Activated naive CD4-positive, alpha-beta T cell treated with anti-CD3 and anti-CD28 coated beads, Interleukin-2, amount 10 ng/mL, durations not matched to agents 7 days and 5 days (primary cell): ENCODE data around the gene ANAPC16.
"Not testable (repeated sequence)": the region's sequence is repeated elsewhere in the genome, so short reads cannot be mapped to it uniquely, and the experiment has no call there.

ENCODE experiments used
- CTCF ChIA-PET: fragments of 350-600 bp; sonication (Branson Sonifier 250); formaldehyde crosslinking; loops from one replicate; lab custom pipeline; 2021; ENCODE audit warnings: antibody characterized with exemption; lab: Charles Lee
- DNase-seq: peaks from one replicate; pipeline ENCODE4 v3.0.0-alpha.2; 2020
- H3K27ac Mint-ChIP-seq: one replicate; pipeline ENCODE4 v1.8.0; 2021; ENCODE audit warnings: mild to moderate bottlenecking, moderate library complexity, mixed read lengths
- H3K27me3 Mint-ChIP-seq: one replicate; pipeline ENCODE4 v1.8.0; 2021; ENCODE audit warnings: mild to moderate bottlenecking, mixed read lengths
- H3K36me3 Mint-ChIP-seq: one replicate; pipeline ENCODE4 v1.8.0; 2021; ENCODE audit warnings: mixed read lengths
- H3K4me1 Mint-ChIP-seq: one replicate; pipeline ENCODE4 v1.8.0; 2021; ENCODE audit warnings: mixed read lengths
- H3K4me3 Mint-ChIP-seq: one replicate; pipeline ENCODE4 v1.8.0; 2021; ENCODE audit warnings: mild to moderate bottlenecking, moderate library complexity, mixed read lengths
- H3K9me3 Mint-ChIP-seq: one replicate; pipeline ENCODE4 v1.8.0; 2021; ENCODE audit warnings: mixed read lengths

Gene ANAPC16

DNA sequence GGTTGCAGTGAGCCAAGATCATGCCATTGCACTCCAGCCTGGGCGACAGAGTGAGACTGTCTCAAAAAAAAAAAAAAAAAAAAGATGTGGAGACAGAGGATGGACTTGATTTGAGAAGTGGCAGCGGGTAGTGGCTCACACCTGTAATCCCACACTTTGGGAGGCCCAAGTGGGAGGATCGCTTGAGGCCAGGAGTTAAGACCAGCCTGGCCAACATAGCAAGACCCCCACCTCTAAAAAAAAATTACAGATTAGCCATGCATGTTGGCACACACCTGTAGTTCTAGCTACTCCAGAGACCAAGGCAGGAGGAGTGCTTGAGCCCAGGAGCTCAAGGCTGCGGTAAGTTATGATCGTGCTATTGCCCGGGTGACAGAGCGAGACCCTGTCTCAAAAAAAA is 24.6 kb downstream of the ANAPC16 start:
- peaks cover 52% of the 10 kb centered on the region for H3K4me1 Mint-ChIP-seq
- H3K27ac Mint-ChIP-seq = no peak overlapping the region
- peaks cover 32% of the 10 kb centered on the region for H3K36me3 Mint-ChIP-seq
- H3K9me3 Mint-ChIP-seq = no peaks in the 10 kb centered on the region
- CTCF ChIA-PET = interaction anchor here (2.1 to 2.3 kb wide), 2 partner anchors 11 to 97 kb away, joined by 7 to 10 read pairs; no protein-coding TSS in a partner anchor
- H3K27me3 Mint-ChIP-seq = no peaks in the 10 kb centered on the region
- no peak overlapping the region for H3K4me3 Mint-ChIP-seq
- no peak for DNase-seq

- CTCF ChIA-PET = interaction anchor here (2.1 to 2.3 kb wide), 2 partner anchors 13 to 96 kb away, joined by 7 to 10 read pairs; no protein-coding TSS in a partner anchor
- no peak overlapping the region for H3K27ac Mint-ChIP-seq
Observed at GRCh38 chr10:72241691-72242252, 26.0 kb downstream of the ANAPC16 start.

DNA sequence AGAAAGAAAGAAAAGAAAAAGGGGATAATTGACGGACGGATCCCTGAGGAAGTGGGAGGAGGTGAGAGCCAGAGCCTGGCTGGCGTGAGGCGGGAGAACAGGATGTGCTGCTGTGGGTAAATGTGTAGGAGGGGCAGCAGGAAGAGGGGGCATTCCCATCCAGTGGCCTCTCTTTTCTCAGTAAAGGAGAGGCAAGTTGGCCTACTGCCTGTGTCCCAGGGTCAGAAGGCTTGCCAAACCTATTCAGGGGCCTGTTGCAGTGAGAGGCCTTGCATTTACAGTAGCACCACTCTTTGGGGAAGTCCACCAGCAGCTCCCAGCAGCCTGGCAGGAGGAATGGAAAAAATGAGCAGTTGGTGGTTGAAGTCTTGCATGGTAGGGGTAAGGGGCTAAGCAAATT is 26.9 kb downstream of the ANAPC16 start:
- no peak for DNase-seq
- H3K36me3 Mint-ChIP-seq = peaks cover 15% of the 10 kb centered on the region
- H3K27me3 Mint-ChIP-seq = no peaks in the 10 kb centered on the region
- H3K9me3 Mint-ChIP-seq = no peaks in the 10 kb centered on the region
- H3K4me3 Mint-ChIP-seq = no peak overlapping the region
- H3K27ac Mint-ChIP-seq = peak overlapping the region; percentile 64
- CTCF ChIA-PET = no interaction called here
- H3K4me1 Mint-ChIP-seq = peaks cover 70% of the 10 kb centered on the region

More at GRCh38 chr10:72241691-72242252, 26.0 kb downstream of the ANAPC16 start:
- no peak for DNase-seq
- peaks cover 61% of the 10 kb centered on the region for H3K4me1 Mint-ChIP-seq
- peaks cover 22% of the 10 kb centered on the region for H3K36me3 Mint-ChIP-seq
- H3K27me3 Mint-ChIP-seq = no peaks in the 10 kb centered on the region
- H3K9me3 Mint-ChIP-seq = no peaks in the 10 kb centered on the region
- no peak overlapping the region for H3K4me3 Mint-ChIP-seq

DNA sequence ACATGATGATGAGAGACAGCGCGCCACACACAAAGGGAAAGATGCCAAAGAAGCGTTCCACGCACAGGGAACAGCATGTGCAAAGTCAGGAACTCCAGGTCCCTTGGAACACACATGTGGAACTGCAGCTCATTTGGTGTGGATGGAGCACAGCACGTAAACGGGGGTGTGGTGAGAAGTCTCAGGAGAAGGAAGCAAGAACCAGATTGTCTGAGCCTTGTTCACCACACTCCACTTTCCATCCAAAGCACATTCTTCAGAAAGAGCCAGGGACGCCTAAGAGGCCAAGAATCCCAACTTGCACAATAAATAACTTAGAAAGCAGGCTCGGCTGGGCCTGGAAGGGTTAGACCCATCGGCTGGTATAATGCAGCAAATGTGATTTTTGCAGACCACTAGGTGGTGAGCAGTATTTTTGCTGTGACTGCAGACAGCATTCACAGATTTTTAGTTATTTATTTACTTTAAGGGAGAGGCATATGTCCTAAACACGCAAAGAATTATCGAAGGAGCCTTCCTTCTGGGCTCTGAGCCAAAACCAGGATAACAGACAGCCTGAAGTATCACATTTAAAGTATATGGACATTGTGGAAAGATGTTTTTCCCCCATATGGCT is 28.1 kb downstream of the ANAPC16 start:
- Mint-ChIP-seq H3K27me3 (no peaks in the 10 kb centered on the region), H3K27ac (no peak overlapping the region), H3K4me1 (peaks cover 82% of the 10 kb centered on the region), H3K36me3 (peaks cover 13% of the 10 kb centered on the region), H3K4me3 (no peak overlapping the region), H3K9me3 (no peaks in the 10 kb centered on the region)
- CTCF ChIA-PET = interaction anchor here (0.6 to 2.0 kb wide), 5 partner anchors 17 to 172 kb away, joined by 3 to 6 read pairs (median 4); no protein-coding TSS in a partner anchor
- no peak for DNase-seq

- H3K4me3 Mint-ChIP-seq = no peak overlapping the region
- H3K36me3 Mint-ChIP-seq = peaks cover 11% of the 10 kb centered on the region
- no peak for DNase-seq
- H3K9me3 Mint-ChIP-seq = no peaks in the 10 kb centered on the region
- peaks cover 82% of the 10 kb centered on the region for H3K4me1 Mint-ChIP-seq
- no peaks in the 10 kb centered on the region for H3K27me3 Mint-ChIP-seq
- peak overlapping the region; percentile 26 for H3K27ac Mint-ChIP-seq
- CTCF ChIA-PET = interaction anchor here (1.0 to 2.0 kb wide), 4 partner anchors 16 to 173 kb away, joined by 3 to 6 read pairs (median 4); no protein-coding TSS in a partner anchor
Observed at GRCh38 chr10:72244573-72245038, 28.8 kb downstream of the ANAPC16 start.

DNA sequence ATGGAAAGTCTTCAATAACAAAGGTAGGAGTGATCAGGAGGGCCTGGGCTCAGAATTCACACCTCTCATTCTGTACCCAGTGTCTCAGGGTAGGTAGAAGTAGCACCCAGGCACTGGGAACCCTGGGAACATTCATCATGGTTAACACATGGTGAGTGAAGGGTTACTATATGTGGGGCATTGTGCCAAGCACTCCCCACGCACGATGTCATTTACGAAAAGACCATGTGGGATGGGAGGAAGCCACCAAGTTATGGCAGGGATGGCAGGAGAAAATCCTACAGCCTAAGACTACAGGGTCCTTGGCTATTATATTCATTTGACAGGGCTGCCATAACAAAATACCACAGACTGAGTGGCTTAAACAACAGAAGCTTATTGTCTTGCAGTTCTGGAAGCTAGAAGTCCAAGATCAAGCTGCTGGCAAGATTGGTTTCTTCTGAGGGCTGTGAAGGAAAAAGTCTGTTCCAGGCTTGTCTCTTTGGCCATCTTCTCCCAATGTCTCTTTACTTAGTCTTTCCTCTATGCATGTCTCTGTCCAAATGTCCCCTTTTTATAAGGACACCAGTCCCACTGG is 30.2 kb downstream of the ANAPC16 start:
- CTCF ChIA-PET = interaction anchor here (0.9 to 2.9 kb wide), 9 partner anchors 8 to 120 kb away, joined by 3 to 16 read pairs (median 9); no protein-coding TSS in a partner anchor
- peaks cover 11% of the 10 kb centered on the region for H3K36me3 Mint-ChIP-seq
- no peaks in the 10 kb centered on the region for H3K27me3 Mint-ChIP-seq
- no peak for DNase-seq
- H3K4me1 Mint-ChIP-seq = peaks cover 90% of the 10 kb centered on the region
- peak overlapping the region; percentile 71 for H3K27ac Mint-ChIP-seq
- no peaks in the 10 kb centered on the region for H3K9me3 Mint-ChIP-seq
- H3K4me3 Mint-ChIP-seq = no peak overlapping the region

DNA sequence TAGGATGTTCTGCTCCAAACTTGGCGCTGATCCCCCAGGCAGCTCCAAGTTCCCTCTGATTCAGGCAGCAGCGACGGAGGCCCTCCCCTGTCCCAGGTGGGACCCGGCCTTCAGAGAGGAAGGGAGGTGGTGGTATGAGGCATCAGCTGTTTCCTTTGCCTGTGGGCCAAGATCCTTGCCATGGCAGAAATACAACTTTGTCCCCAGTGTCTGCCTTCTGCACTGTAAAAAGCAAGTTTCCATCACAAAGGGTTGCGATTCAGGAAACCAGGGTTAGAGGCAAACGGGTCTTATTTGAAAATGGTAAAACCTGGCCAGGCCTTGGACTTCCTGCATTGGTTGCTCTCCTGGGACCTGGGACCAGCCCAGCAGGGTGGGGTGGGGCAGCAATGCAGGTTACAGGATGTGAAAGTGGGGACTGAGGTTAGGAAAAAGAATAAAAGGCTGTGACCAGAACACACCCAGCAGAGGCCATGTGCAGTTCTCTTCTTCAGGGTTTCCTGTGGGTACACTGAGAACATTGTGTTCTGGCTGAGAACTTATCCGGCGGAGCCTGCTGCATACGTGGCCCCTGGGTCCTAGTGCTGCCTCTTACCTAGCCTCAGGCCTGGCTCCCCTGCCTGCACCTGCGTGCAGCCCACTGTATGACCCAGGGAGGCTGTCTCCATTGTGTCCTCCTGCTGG is 32.8 kb downstream of the ANAPC16 start:
- Mint-ChIP-seq H3K27ac (peak overlapping the region; percentile 99), H3K27me3 (no peaks in the 10 kb centered on the region), H3K36me3 (peaks cover 6% of the 10 kb centered on the region), H3K4me1 (peaks cover 86% of the 10 kb centered on the region), H3K9me3 (no peaks in the 10 kb centered on the region), H3K4me3 (peak overlapping the region; percentile 79)
- CTCF ChIA-PET = interaction anchor here (0.8 to 2.9 kb wide), 11 partner anchors 10 to 352 kb away, joined by 3 to 16 read pairs (median 7); partner anchors contain the start of genes ANAPC16, ASCC1 and DDIT4
- peak; percentile 86 for DNase-seq

DNA sequence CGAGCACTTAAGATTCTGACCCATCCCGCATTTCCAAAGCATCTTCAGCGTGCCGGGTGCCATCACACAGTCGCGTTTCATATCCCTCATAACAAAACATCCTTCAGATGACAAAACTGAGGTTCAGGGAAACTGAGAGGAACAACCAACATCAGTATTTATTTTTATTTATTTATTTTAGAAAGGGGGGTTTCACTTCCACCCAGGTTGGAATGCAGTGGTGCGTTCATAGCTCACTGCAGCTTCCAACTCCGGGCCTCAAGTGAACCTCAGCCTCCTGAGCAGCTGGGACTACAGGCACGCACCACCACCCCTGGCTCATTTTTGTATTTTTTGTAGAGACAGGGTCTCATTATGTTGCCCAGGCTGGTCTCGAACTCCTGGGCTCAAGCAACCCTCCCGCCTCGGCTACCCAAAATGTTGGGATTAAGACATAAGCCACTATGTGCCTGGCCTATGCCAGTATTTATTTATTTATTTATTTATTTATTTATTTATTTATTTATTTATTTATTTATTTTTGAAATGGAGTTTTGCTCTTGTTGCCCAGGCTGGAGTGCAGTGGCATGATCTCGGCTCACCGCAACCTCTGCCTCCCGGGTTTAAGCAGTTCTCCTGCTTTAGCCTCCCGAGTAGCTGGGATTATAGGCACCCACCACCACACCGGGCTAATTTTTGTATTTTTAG is 33.5 kb downstream of the ANAPC16 start:
- H3K9me3 Mint-ChIP-seq, H3K27me3 Mint-ChIP-seq, H3K36me3 Mint-ChIP-seq, DNase-seq: not testable (repeated sequence)
- peak overlapping the region; percentile 79 for H3K4me3 Mint-ChIP-seq
- peaks cover 85% of the 10 kb centered on the region for H3K4me1 Mint-ChIP-seq
- peak overlapping the region; percentile 99 for H3K27ac Mint-ChIP-seq
- CTCF ChIA-PET = interaction anchor here (0.8 to 1.5 kb wide), 2 partner anchors 9 to 12 kb away, joined by 3 read pairs; no protein-coding TSS in a partner anchor

GRCh38 chr10:72250666-72251065 is 34.9 kb downstream of the ANAPC16 start:
- no peak for DNase-seq
- no peaks in the 10 kb centered on the region for H3K9me3 Mint-ChIP-seq
- H3K4me3 Mint-ChIP-seq = peak overlapping the region; percentile 44
- H3K27me3 Mint-ChIP-seq = no peaks in the 10 kb centered on the region
- peaks cover 85% of the 10 kb centered on the region for H3K4me1 Mint-ChIP-seq
- H3K27ac Mint-ChIP-seq = peak overlapping the region; percentile 84
- CTCF ChIA-PET = interaction anchor here (0.6 kb wide), 1 partner anchor 10 kb away, joined by 3 read pairs; no protein-coding TSS in a partner anchor
- peaks cover 6% of the 10 kb centered on the region for H3K36me3 Mint-ChIP-seq

GRCh38 chr10:72251635-72252034 is 35.8 kb downstream of the ANAPC16 start:
- no peak for DNase-seq
- H3K36me3 Mint-ChIP-seq = peaks cover 6% of the 10 kb centered on the region
- CTCF ChIA-PET = interaction anchor here (0.6 to 1.8 kb wide), 2 partner anchors 9 to 86 kb away, joined by 3 to 5 read pairs; no protein-coding TSS in a partner anchor
- H3K9me3 Mint-ChIP-seq = no peaks in the 10 kb centered on the region
- H3K4me3 Mint-ChIP-seq = no peak overlapping the region
- H3K27me3 Mint-ChIP-seq = no peaks in the 10 kb centered on the region
- no peak overlapping the region for H3K27ac Mint-ChIP-seq
- H3K4me1 Mint-ChIP-seq = peaks cover 84% of the 10 kb centered on the region

GRCh38 chr10:72252972-72253371 is 37.2 kb downstream of the ANAPC16 start:
- Mint-ChIP-seq H3K27me3 (no peaks in the 10 kb centered on the region), H3K4me3 (no peak overlapping the region), H3K36me3 (peaks cover 3% of the 10 kb centered on the region), H3K27ac (no peak overlapping the region), H3K9me3 (no peaks in the 10 kb centered on the region), H3K4me1 (peaks cover 79% of the 10 kb centered on the region)
- DNase-seq = no peak
- CTCF ChIA-PET = interaction anchor here (1.8 kb wide), 1 partner anchor 85 kb away, joined by 5 read pairs; no protein-coding TSS in a partner anchor

- DNase-seq = no peak
- no peaks in the 10 kb centered on the region for H3K9me3 Mint-ChIP-seq
- H3K36me3 Mint-ChIP-seq = peaks cover 3% of the 10 kb centered on the region
- H3K4me1 Mint-ChIP-seq = peaks cover 78% of the 10 kb centered on the region
- H3K27ac Mint-ChIP-seq = peak overlapping the region; percentile 1
- no peaks in the 10 kb centered on the region for H3K27me3 Mint-ChIP-seq
- CTCF ChIA-PET = interaction anchor here (1.1 to 1.8 kb wide), 5 partner anchors 18 to 84 kb away, joined by 3 to 5 read pairs (median 5); no protein-coding TSS in a partner anchor
- H3K4me3 Mint-ChIP-seq = no peak overlapping the region
Observed at GRCh38 chr10:72253578-72253977, 37.8 kb downstream of the ANAPC16 start.
